Endothelial cell of umbilical vein (primary cell): ENCODE measurements around the gene SELENON. TPM values are rescaled to one million over a fixed set of nuclear protein-coding genes. Genes with fewer than 3 reads are reported as not detected.

ENCODE experiments used
- BruUV-seq: library from RNA; stranded (reverse); fragments of 400-500 nt; replicated peaks from 2 replicates; lab custom pipeline; 2021; lab: Mats Ljungman, UMichigan
- CTCF ChIA-PET: fragments of 300-600, 350-600 bp; sonication (Branson Sonifier 250); formaldehyde crosslinking; loops from one replicate; lab custom pipeline; 2021; ENCODE audit warnings: antibody characterized with exemption, inconsistent platforms; lab: Charles Lee
- POLR2A ChIA-PET: fragments of 300-600, 350-600 bp; sonication (Branson Sonifier 250); formaldehyde crosslinking; loops from one replicate; lab custom pipeline; 2021; ENCODE audit warnings: antibody characterized with exemption, inconsistent platforms; lab: Charles Lee
- DNase-seq: peaks from one replicate; pipeline ENCODE4 v3.0.0-alpha.2; 2011; ENCODE audit warnings: low read depth, low spot score
- FAIRE-seq: peaks from 2 replicates; lab custom pipeline; 2011; peaks lifted over from hg19 to GRCh38; lab: Jason Lieb, UNC
- H2AFZ ChIP-seq: 2 replicates; pipeline ENCODE4 v1.6.0; 2012; ENCODE audit warnings: low read depth, low read length, control low read depth, inconsistent platforms
- H3K27ac ChIP-seq: 2 replicates; pipeline ENCODE4 v1.5.1; 2011; ENCODE audit warnings: low read depth, mild to moderate bottlenecking, control low read depth, low read length, moderate library complexity; ENCODE audit not compliant: insufficient read depth
- H3K27me3 ChIP-seq, 2 experiments: 2 replicates each; pipeline versions ENCODE4 v1.6.0 to v1.6.1; 2011; ENCODE audit warnings: low read length in 2 of 2, mixed read lengths in 1 of 2; ENCODE audit not compliant: control insufficient read depth in 2 of 2, insufficient read depth in 2 of 2
- H3K36me3 ChIP-seq, 2 experiments: 2 replicates in 1 of 2; 3 replicates in 1 of 2; pipeline ENCODE4 v1.5.1; 2011; ENCODE audit warnings: low read length in 2 of 2, mild to moderate bottlenecking in 1 of 2, moderate library complexity in 1 of 2; ENCODE audit not compliant: control insufficient read depth in 2 of 2, insufficient read depth in 2 of 2; ENCODE audit errors: extremely low read depth in 1 of 2
- H3K4me1 ChIP-seq: 3 replicates; pipeline ENCODE4 v1.5.1; 2011; ENCODE audit warnings: mild to moderate bottlenecking, low read length; ENCODE audit not compliant: control insufficient read depth, insufficient read depth; ENCODE audit errors: extremely low read depth
- H3K4me2 ChIP-seq: 2 replicates; pipeline ENCODE4 v1.6.1; 2011; ENCODE audit warnings: low read length, control low read depth, mixed read lengths; ENCODE audit not compliant: insufficient read depth
- H3K4me3 ChIP-seq, 3 experiments: fragments of 200-600 bp in 1 of 3; sonication (generic), shearing (Covaris generic) in 1 of 3; replicated peaks in 1 of 3; 2 replicates each; pipeline ENCODE4 v1.5.1; 2011 to 2016; ENCODE audit warnings: control low read depth in 3 of 3, low read length in 3 of 3, mild to moderate bottlenecking in 2 of 3, inconsistent platforms in 1 of 3, low read depth in 1 of 3, moderate library complexity in 1 of 3; ENCODE audit not compliant: insufficient read depth in 1 of 3
- H3K79me2 ChIP-seq: 2 replicates; pipeline ENCODE4 v1.6.0; 2012; ENCODE audit warnings: low read length, inconsistent platforms; ENCODE audit not compliant: control insufficient read depth, insufficient read depth
- H3K9ac ChIP-seq: replicated peaks from 2 replicates; pipeline ENCODE3; 2011; ENCODE audit warnings: low read length, control low read depth; ENCODE audit not compliant: insufficient read depth; ENCODE audit errors: extremely low read depth
- H3K9me1 ChIP-seq: replicated peaks from 3 replicates; pipeline ENCODE4 v1.6.0; 2011; ENCODE audit warnings: mild to moderate bottlenecking, low read length; ENCODE audit not compliant: control insufficient read depth, insufficient read depth; ENCODE audit errors: extremely low read depth
- H3K9me3 ChIP-seq: replicated peaks from 2 replicates; pipeline ENCODE4 v1.5.1; 2012; ENCODE audit warnings: low read length, inconsistent platforms; ENCODE audit not compliant: control insufficient read depth, insufficient read depth
- H4K20me1 ChIP-seq: replicated peaks from 2 replicates; pipeline ENCODE3; 2011; ENCODE audit warnings: mild to moderate bottlenecking, low read length; ENCODE audit not compliant: control insufficient read depth, insufficient read depth; ENCODE audit errors: extremely low read depth
- CTCF ChIP-seq, 2 donors: IDR thresholded peaks; 1 replicate in 1 of 2; 2 replicates in 1 of 2; pipeline ENCODE4 v1.5.1; 2011; ENCODE audit warnings: low read length in 2 of 2, mild to moderate bottlenecking in 2 of 2, moderate library complexity in 2 of 2, control low read depth in 1 of 2, inconsistent platforms in 1 of 2, low read depth in 1 of 2; ENCODE audit not compliant: insufficient read depth in 1 of 2; ENCODE audit errors: extremely low read depth in 1 of 2
- EZH2 ChIP-seq: IDR thresholded peaks from 2 replicates; pipeline ENCODE4 v1.6.1; 2012; ENCODE audit warnings: borderline replicate concordance, low read depth, mild to moderate bottlenecking, moderate library complexity, low read length, inconsistent platforms; ENCODE audit not compliant: severe bottlenecking
- FOS ChIP-seq: IDR thresholded peaks from 2 replicates; pipeline ENCODE4 v1.6.1; 2011; ENCODE audit warnings: mild to moderate bottlenecking, low read length, moderate library complexity, borderline replicate concordance; ENCODE audit not compliant: insufficient read depth
- GATA2 ChIP-seq: IDR thresholded peaks from 2 replicates; pipeline ENCODE4 v1.7.0; 2011; ENCODE audit warnings: low read depth, mild to moderate bottlenecking, moderate library complexity, mixed read lengths, low read length; ENCODE audit not compliant: insufficient read length, insufficient read depth
- JUN ChIP-seq: IDR thresholded peaks from 2 replicates; pipeline ENCODE4 v1.6.1; 2011; ENCODE audit warnings: borderline replicate concordance, low read depth; ENCODE audit not compliant: insufficient read length, insufficient read depth
- MYC ChIP-seq: IDR thresholded peaks from one replicate; pipeline ENCODE4 v1.6.1; 2011; ENCODE audit warnings: mild to moderate bottlenecking, low read depth, low read length
- POLR2A ChIP-seq: IDR thresholded peaks from 2 replicates; pipeline ENCODE4 v1.6.1; 2012; ENCODE audit warnings: low read depth, mild to moderate bottlenecking, control low read depth, low read length
- POLR2AphosphoS5 ChIP-seq: IDR thresholded peaks from 2 replicates; pipeline ENCODE4 v1.6.1; 2012; ENCODE audit warnings: low read depth, mild to moderate bottlenecking, control low read depth, low read length, moderate library complexity; ENCODE audit not compliant: insufficient read depth
- dilution Hi-C: fragments of 300-500 bp; cut with MboI; formaldehyde crosslinking; loops from one replicate; pipeline ENCODE4 v1.15.0; 2019; ENCODE audit warnings: low sequenced_read_pairs; ENCODE audit not compliant: extremely low pct_ligation_motif_present
- intact Hi-C: fragments of 100-400 bp; cut with micrococcal nuclease; formaldehyde crosslinking; loops from one replicate; pipeline ENCODE4 v1.10.0; 2022
- polyA plus RNA-seq, 4 experiments: library from polyadenylated mRNA; depleted of rRNA in 3 of 4; stranded (reverse) in 3 of 4; unstranded in 1 of 4; fragments of >200 nt; gene quantifications; 2 replicates each; pipeline versions ENCODE4 v1.2.1 to v1.2.3, GENCODE V29; 2011 to 2012; ENCODE audit warnings: missing spikeins in 1 of 4
- total RNA-seq: library from RNA; stranded (reverse); gene quantifications from 2 replicates; pipeline ENCODE4 v1.2.3, GENCODE V29; 2021
- TF ChIP-seq, protein P1 (sequence below): IDR thresholded peaks from 2 replicates; pipeline ENCODE4 v1.6.1; 2011; ENCODE audit not compliant: insufficient read depth, insufficient read length

Gene SELENON
- total and polyA plus RNA-seq, 2 donors (not counting 3 experiments of a cell fraction or from before 2014, with no cell fraction given), result 117 to 182 TPM

DNA sequence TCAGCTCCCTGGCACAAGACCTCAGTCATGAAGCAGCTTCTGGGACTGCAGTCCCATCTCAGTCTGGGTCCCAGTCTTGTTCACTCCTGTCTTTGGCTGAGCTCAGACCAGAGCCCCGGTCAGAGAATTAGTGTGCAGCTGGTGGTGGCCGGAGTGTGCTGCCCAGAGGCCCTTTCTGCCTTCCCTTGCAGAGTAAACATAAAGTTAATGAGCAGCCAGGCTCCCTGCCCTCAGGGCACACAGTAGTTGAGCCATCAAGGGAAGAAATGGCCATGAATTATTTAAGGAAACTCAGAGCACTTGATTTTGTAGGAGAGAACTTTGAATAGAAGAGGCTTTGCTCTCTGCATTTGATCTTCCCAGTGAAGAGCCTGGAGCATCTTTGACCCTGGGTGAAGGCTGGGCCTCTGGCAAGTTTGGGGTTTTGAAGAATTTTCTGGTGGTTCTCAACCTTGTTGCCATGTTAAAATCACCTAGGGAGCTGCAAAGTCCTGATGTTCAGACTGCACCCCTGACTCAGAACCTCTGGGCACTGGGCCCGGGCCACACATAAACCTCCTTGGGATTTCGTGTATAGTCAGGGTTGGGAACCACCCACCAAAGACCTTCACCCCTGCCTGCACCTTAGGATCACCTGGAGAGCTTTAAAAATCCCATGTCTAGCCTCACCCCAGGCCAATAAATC lies 26.4 kb upstream of the SELENON start:
- Histone ChIP-seq H3K36me3 (no peaks in the 10 kb centered on the region), H3K9ac (no peak overlapping the region), H3K79me2 (no peaks in the 10 kb centered on the region), H3K9me1 (no peaks in the 10 kb centered on the region), H3K4me3 (no peak overlapping the region), H3K9me3 (no peaks in the 10 kb centered on the region), H3K4me2 (no peak overlapping the region), H3K27me3 (no peaks in the 10 kb centered on the region), H4K20me1 (no peaks in the 10 kb centered on the region), H3K27ac (no peak overlapping the region), H2AFZ (no peak overlapping the region), H3K4me1 (no peaks in the 10 kb centered on the region)
- dilution Hi-C loops, result no loop called here
- no TSS peak for BruUV-seq
- CTCF ChIA-PET, result interaction anchor here (1.8 kb wide), 1 partner anchor 8 kb away, joined by 4 read pairs; no protein-coding TSS in a partner anchor
- intact Hi-C loops, result no loop called here
- POLR2A ChIA-PET, result no interaction called here
- DNase-seq (no peak), FAIRE-seq (no peak)
- TF ChIP-seq GATA2 (no peak), MYC (no peak), FOS (no peak), POLR2A (no peak), EZH2 (no peak), CTCF (IDR thresholded peaks at IDR 0.05; ENCODE audit: extremely low read depth in 1 of 2, insufficient read depth in 1 of 2, low read depth in 1 of 2, low read length in 2 of 2) (no peak), POLR2AphosphoS5 (no peak), JUN (no peak)
- TF ChIP-seq, protein P1, sequence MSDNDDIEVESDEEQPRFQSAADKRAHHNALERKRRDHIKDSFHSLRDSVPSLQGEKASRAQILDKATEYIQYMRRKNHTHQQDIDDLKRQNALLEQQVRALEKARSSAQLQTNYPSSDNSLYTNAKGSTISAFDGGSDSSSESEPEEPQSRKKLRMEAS, result no peak
